ENCODE data around the gene ADAP1.

The ADAP1 gene

DNA sequence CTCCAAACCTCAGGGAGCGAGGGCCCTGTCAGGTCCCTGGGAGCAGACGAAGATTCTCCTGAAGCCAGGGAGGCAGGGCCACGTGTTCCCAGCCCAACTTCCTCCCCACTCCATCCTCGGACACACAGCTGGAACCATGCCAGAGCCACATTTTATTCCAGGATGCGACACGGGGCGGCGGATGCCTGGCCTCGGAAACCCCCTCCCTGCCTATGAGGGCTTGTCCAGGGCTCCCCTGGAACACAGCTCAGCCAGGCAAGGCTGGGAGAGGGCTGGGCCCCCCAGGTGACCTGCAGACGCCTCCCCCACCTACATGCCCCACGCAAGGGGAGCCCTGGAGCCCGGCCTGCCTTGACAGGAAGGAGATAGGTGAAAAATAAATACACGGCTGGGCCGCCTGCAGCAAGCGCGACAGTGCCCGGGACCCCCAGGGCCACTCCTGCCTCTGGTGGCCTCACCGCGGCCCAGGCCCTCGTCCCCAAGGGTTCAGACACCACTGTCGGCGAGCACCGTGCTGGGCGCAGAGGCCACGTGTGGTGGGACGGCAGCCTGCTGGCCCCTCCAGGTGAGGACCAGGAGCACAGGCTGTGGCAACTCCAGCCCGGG, 56.6 kb downstream of the ADAP1 start:
- TF ChIP-seq, protein P1, sequence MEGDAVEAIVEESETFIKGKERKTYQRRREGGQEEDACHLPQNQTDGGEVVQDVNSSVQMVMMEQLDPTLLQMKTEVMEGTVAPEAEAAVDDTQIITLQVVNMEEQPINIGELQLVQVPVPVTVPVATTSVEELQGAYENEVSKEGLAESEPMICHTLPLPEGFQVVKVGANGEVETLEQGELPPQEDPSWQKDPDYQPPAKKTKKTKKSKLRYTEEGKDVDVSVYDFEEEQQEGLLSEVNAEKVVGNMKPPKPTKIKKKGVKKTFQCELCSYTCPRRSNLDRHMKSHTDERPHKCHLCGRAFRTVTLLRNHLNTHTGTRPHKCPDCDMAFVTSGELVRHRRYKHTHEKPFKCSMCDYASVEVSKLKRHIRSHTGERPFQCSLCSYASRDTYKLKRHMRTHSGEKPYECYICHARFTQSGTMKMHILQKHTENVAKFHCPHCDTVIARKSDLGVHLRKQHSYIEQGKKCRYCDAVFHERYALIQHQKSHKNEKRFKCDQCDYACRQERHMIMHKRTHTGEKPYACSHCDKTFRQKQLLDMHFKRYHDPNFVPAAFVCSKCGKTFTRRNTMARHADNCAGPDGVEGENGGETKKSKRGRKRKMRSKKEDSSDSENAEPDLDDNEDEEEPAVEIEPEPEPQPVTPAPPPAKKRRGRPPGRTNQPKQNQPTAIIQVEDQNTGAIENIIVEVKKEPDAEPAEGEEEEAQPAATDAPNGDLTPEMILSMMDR (conservative IDR thresholded peaks at IDR 0.05; ENCODE audit: low read length): no peak
- TF ChIP-seq EZH2phosphoT487 (IDR thresholded peaks at IDR 0.05; ENCODE audit: borderline replicate concordance): no peak
- no peaks in the 10 kb centered on the region for H3F3A ChIP-seq (ENCODE audit: low read depth)
- no peaks in the 10 kb centered on the region for H3K27me3 ChIP-seq (ENCODE audit: insufficient read depth, low read length, poor library complexity, severe bottlenecking)
- no peak overlapping the region for H3K9ac ChIP-seq (ENCODE audit: low read depth, low read length, poor library complexity, severe bottlenecking)
- H3K4me1 ChIP-seq (ENCODE audit: insufficient read depth, low read length, poor library complexity, severe bottlenecking): no peaks in the 10 kb centered on the region
- no peak overlapping the region for H3K4me2 ChIP-seq (ENCODE audit: low read depth, low read length, poor library complexity, severe bottlenecking)
- no peaks in the 10 kb centered on the region for H3K9me2 ChIP-seq (replicated peaks; ENCODE audit: low read depth, low read length)
- peaks cover 42% of the 10 kb centered on the region; the same call in 1 of the 2 replicates for H3K36me3 ChIP-seq (ENCODE audit: insufficient read depth, low read length)
- no peaks in the 10 kb centered on the region for H4K20me1 ChIP-seq (ENCODE audit: insufficient read depth, low read length, poor library complexity, severe bottlenecking)
- no peaks in the 10 kb centered on the region for H3K79me2 ChIP-seq (ENCODE audit: insufficient read depth, low read length)
- no peak overlapping the region for H3K4me3 ChIP-seq (ENCODE audit: low read length, poor library complexity, severe bottlenecking)
- no peak overlapping the region for H2AFZ ChIP-seq (ENCODE audit: low read length)
- no peaks in the 10 kb centered on the region for H3K9me3 ChIP-seq (ENCODE audit: insufficient read depth, low read depth, low read length)

DNA sequence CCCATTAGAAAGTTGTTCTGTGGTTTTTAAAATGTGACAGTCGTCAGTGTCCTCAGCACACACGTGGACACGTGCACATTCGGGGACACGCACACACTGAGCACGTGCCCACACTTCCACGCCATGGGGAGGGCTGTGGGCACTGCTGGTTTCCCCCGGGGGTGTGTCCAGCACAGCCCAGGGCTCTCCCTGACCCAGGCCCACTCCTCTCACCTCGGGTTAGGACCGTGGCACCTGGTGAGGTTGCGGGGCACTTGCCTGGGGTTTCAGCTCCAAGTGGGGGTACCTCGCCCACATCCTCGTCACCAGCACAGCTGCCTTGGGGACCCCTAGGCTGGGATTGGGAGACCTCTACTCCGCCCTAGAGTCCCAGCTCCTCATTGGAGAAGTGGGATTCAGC, 57.4 kb downstream of the ADAP1 start:
- no peaks in the 10 kb centered on the region for H3K27me3 ChIP-seq (ENCODE audit: insufficient read depth, low read length, poor library complexity, severe bottlenecking)
- no peaks in the 10 kb centered on the region for H3F3A ChIP-seq (ENCODE audit: low read depth)
- H3K4me2 ChIP-seq (ENCODE audit: low read depth, low read length, poor library complexity, severe bottlenecking): no peak overlapping the region
- H3K9me3 ChIP-seq (ENCODE audit: insufficient read depth, low read depth, low read length): no peaks in the 10 kb centered on the region
- H3K9me2 ChIP-seq (replicated peaks; ENCODE audit: low read depth, low read length): no peaks in the 10 kb centered on the region
- no peaks in the 10 kb centered on the region for H4K20me1 ChIP-seq (ENCODE audit: insufficient read depth, low read length, poor library complexity, severe bottlenecking)
- H3K4me1 ChIP-seq (ENCODE audit: insufficient read depth, low read length, poor library complexity, severe bottlenecking): no peaks in the 10 kb centered on the region
- TF ChIP-seq, protein P1 (conservative IDR thresholded peaks at IDR 0.05; ENCODE audit: low read length): no peak
- TF ChIP-seq EZH2phosphoT487 (IDR thresholded peaks at IDR 0.05; ENCODE audit: borderline replicate concordance): no peak
- H3K79me2 ChIP-seq (ENCODE audit: insufficient read depth, low read length): no peaks in the 10 kb centered on the region
- H3K36me3 ChIP-seq (ENCODE audit: insufficient read depth, low read length): peaks cover 49% of the 10 kb centered on the region; the same call in 1 of the 2 replicates
- no peak overlapping the region for H3K9ac ChIP-seq (ENCODE audit: low read depth, low read length, poor library complexity, severe bottlenecking)
- no peak overlapping the region for H3K4me3 ChIP-seq (ENCODE audit: low read length, poor library complexity, severe bottlenecking)
- no peak overlapping the region for H2AFZ ChIP-seq (ENCODE audit: low read length)

DNA sequence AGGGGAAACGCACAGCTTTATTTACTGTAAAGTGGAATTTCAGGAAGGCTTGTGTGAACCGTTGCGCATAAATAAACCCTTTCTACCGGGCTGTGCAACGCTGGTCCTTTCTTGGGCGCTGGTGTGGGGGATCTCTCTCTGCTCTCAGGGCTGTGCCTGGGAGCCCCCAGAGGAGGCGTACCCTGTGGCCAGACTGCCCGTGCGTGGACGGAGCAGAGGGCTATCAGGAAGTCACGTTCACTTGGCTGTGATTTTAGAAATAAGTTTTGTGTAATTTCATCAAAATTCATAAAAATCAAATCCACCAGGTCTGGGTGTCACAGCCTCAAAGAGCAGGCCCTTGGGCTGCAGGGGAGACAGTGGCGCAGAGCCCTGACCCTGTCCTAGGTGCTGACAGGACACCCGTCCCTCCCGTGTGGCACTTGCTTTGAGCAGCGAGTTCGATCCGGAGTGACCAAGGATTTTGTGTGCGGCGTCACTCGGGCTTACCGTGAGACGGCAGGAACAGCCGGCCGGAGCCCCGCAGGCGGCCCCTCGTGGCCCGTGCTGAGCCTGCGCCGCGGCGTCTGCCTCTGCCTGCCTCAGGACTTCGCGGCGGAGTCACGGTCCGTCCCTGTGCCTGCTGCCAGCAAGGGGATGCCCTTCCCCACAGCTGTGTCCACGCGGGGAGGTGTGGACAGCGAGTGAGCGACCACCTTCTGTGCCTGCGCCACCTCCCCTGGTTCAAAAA, 58.0 kb downstream of the ADAP1 start:
- H3K4me1 ChIP-seq (ENCODE audit: insufficient read depth, low read length, poor library complexity, severe bottlenecking): no peaks in the 10 kb centered on the region
- no peak overlapping the region for H2AFZ ChIP-seq (ENCODE audit: low read length)
- H3K4me3 ChIP-seq (ENCODE audit: low read length, poor library complexity, severe bottlenecking): no peak overlapping the region
- no peak overlapping the region for H3K4me2 ChIP-seq (ENCODE audit: low read depth, low read length, poor library complexity, severe bottlenecking)
- no peaks in the 10 kb centered on the region for H3K27me3 ChIP-seq (ENCODE audit: insufficient read depth, low read length, poor library complexity, severe bottlenecking)
- H3K9ac ChIP-seq (ENCODE audit: low read depth, low read length, poor library complexity, severe bottlenecking): no peak overlapping the region
- no peaks in the 10 kb centered on the region for H3K79me2 ChIP-seq (ENCODE audit: insufficient read depth, low read length)
- H3K9me2 ChIP-seq (replicated peaks; ENCODE audit: low read depth, low read length): no peaks in the 10 kb centered on the region
- no peaks in the 10 kb centered on the region for H3F3A ChIP-seq (ENCODE audit: low read depth)
- no peak for TF ChIP-seq EZH2phosphoT487 (IDR thresholded peaks at IDR 0.05; ENCODE audit: borderline replicate concordance)
- TF ChIP-seq, protein P1 (conservative IDR thresholded peaks at IDR 0.05; ENCODE audit: low read length): no peak
- H3K36me3 ChIP-seq (ENCODE audit: insufficient read depth, low read length): peaks cover 55% of the 10 kb centered on the region; the same call in 1 of the 2 replicates
- H4K20me1 ChIP-seq (ENCODE audit: insufficient read depth, low read length, poor library complexity, severe bottlenecking): no peaks in the 10 kb centered on the region
- H3K9me3 ChIP-seq (ENCODE audit: insufficient read depth, low read depth, low read length): no peaks in the 10 kb centered on the region

Measured in Loucy (cell line).